AG04449 (cell line): ENCODE data around the gene TRIM38.
"Not testable (repeated sequence)": the region's sequence is repeated elsewhere in the genome, so short reads cannot be mapped to it uniquely, and the experiment has no call there.

Experiments used
- CTCF ChIA-PET: fragments of 350-600 bp; formaldehyde crosslinking; extraction: SDS; loops from one replicate; lab custom pipeline; 2021; ENCODE audit warnings: antibody characterized with exemption; lab: Yijun Ruan, JAX
- POLR2A ChIA-PET: fragments of 400-600, 350-600 bp; formaldehyde crosslinking; extraction: SDS; loops from one replicate; lab custom pipeline; 2020; ENCODE audit warnings: antibody characterized with exemption, inconsistent platforms; lab: Yijun Ruan, JAX
- DNase-seq: peaks from one replicate; pipeline ENCODE4 v3.0.0-alpha.2; 2010; ENCODE audit warnings: low read depth, low spot score
- H3K4me3 ChIP-seq: 2 replicates; pipeline ENCODE4 v1.5.1; 2011; ENCODE audit warnings: low read depth, mild to moderate bottlenecking, control low read depth, low read length
- CTCF ChIP-seq: IDR thresholded peaks from one replicate; pipeline ENCODE4 v1.5.1; 2011; ENCODE audit warnings: mild to moderate bottlenecking, moderate library complexity, low read length, control low read depth, inconsistent platforms; ENCODE audit not compliant: insufficient read depth; ENCODE audit errors: missing control alignments

The TRIM38 gene

GRCh38 chr6:26006086-26006939 lies 43.7 kb downstream of the TRIM38 start:
- TF ChIP-seq CTCF = no peak
- H3K4me3 ChIP-seq = no peak overlapping the region
- ChIA-PET CTCF (interaction anchor here (0.7 to 11.5 kb wide), 6 partner anchors 8 to 20 kb away, joined by 3 to 283 read pairs (median 4); a partner anchor contains a TSS), POLR2A (interaction anchor here (1.3 kb wide), 1 partner anchor 15 kb away, joined by 5 read pairs; a partner anchor contains a TSS)
- no peak for DNase-seq

- DNase-seq, H3K4me3 ChIP-seq: not testable (repeated sequence)
- POLR2A ChIA-PET = interaction anchor here (1.3 kb wide), 1 partner anchor 15 kb away, joined by 5 read pairs; a partner anchor contains a TSS
- CTCF ChIA-PET = interaction anchor here (0.7 to 11.5 kb wide), 6 partner anchors 9 to 19 kb away, joined by 3 to 283 read pairs (median 4); a partner anchor contains a TSS
Observed at GRCh38 chr6:26006940-26007305, 44.3 kb downstream of the TRIM38 start.

- DNase-seq = no peak
- TF ChIP-seq CTCF = no peak
- no peak overlapping the region for H3K4me3 ChIP-seq
- CTCF ChIA-PET = interaction anchor here (2.8 to 11.5 kb wide), 4 partner anchors 8 to 18 kb away, joined by 15 to 283 read pairs (median 32); a partner anchor contains a TSS
- POLR2A ChIA-PET = interaction anchor here (2.6 kb wide), 1 partner anchor 12 kb away, joined by 12 read pairs; a partner anchor contains a TSS
Observed at GRCh38 chr6:26008470-26008869, 45.9 kb downstream of the TRIM38 start.

- DNase-seq = no peak
- POLR2A ChIA-PET = interaction anchor here (2.6 kb wide), 1 partner anchor 11 kb away, joined by 12 read pairs; a partner anchor contains a TSS
Observed at GRCh38 chr6:26009817-26010216, 47.2 kb downstream of the TRIM38 start.

GRCh38 chr6:26012061-26012460 lies 49.5 kb downstream of the TRIM38 start:
- ChIA-PET CTCF (interaction anchor here (4.0 to 15.3 kb wide), 3 partner anchors 7 to 19 kb away, joined by 15 to 283 read pairs (median 42); a partner anchor contains a TSS), POLR2A (no interaction called here)
- no peak overlapping the region for H3K4me3 ChIP-seq
- no peak for DNase-seq
- no peak for TF ChIP-seq CTCF

More at GRCh38 chr6:26009817-26010216, 47.2 kb downstream of the TRIM38 start:
- H3K4me3 ChIP-seq = no peak overlapping the region
- CTCF ChIA-PET = interaction anchor here (2.3 to 15.3 kb wide), 5 partner anchors 5 to 16 kb away, joined by 6 to 283 read pairs (median 42); a partner anchor contains a TSS
- TF ChIP-seq CTCF = no peak

- POLR2A ChIA-PET, DNase-seq, H3K4me3 ChIP-seq: not testable (repeated sequence)
- CTCF ChIA-PET = interaction anchor here (4.4 to 15.3 kb wide), 3 partner anchors 9 to 21 kb away, joined by 34 to 283 read pairs (median 42); a partner anchor contains a TSS
Observed at GRCh38 chr6:26014386-26014785, 51.8 kb downstream of the TRIM38 start.
